Measurements from ENCODE around the gene CD200R1L. TPM values are rescaled to one million over a fixed set of nuclear protein-coding genes. Genes with fewer than 3 reads are reported as not detected.

CD200R1L gene
- total RNA-seq, 1 experiment from 2014 or later = not detected

- Histone ChIP-seq H4K91ac (ENCODE audit: insufficient read length, low read depth, low read length) (no peak overlapping the region), H2BK12ac (ENCODE audit: insufficient read length, low read depth, low read length) (no peak overlapping the region), H3K14ac (ENCODE audit: insufficient read depth, low read length) (no peak overlapping the region), H3K18ac (ENCODE audit: insufficient read length, low read depth, low read length) (no peak overlapping the region), H3K9me3 (ENCODE audit: control insufficient read depth, low read depth, low read length) (no peaks in the 10 kb centered on the region), H3K27ac (ENCODE audit: insufficient read length, low read depth, low read length) (no peak overlapping the region), H3T11ph (ENCODE audit: low read length) (no peak overlapping the region), H4K20me1 (ENCODE audit: control insufficient read depth, insufficient read depth, insufficient read length) (no peaks in the 10 kb centered on the region), H3K23ac (ENCODE audit: insufficient read length, low read depth, low read length) (no peak overlapping the region), H3K4me2 (ENCODE audit: insufficient read depth, insufficient read length, low read length) (no peak overlapping the region), H3K4me1 (ENCODE audit: insufficient read depth, low read length) (no peaks in the 10 kb centered on the region), H2AK5ac (ENCODE audit: insufficient read length, low read length) (no peak overlapping the region), H2AFZ (ENCODE audit: low read length) (no peak overlapping the region), H3K23me2 (ENCODE audit: insufficient read length, low read depth, low read length, poor library complexity, severe bottlenecking) (no peaks in the 10 kb centered on the region), H3K9ac (ENCODE audit: extremely low read depth, insufficient read length, low read length) (no peak overlapping the region), H2BK20ac (ENCODE audit: low read depth, low read length, poor library complexity, severe bottlenecking) (no peak overlapping the region), H4K8ac (replicated peaks; ENCODE audit: insufficient read length, low read depth, low read length) (no peak overlapping the region), H3K56ac (ENCODE audit: insufficient read length, low read depth, low read length) (no peak overlapping the region), H2BK5ac (ENCODE audit: insufficient read length, low read length) (no peak overlapping the region), H3K79me1 (ENCODE audit: insufficient read depth, low read depth, low read length, poor library complexity, severe bottlenecking) (no peaks in the 10 kb centered on the region), H2BK120ac (ENCODE audit: low read depth, low read length, poor library complexity, severe bottlenecking) (no peak overlapping the region), H3K79me2 (ENCODE audit: insufficient read depth, low read length) (no peaks in the 10 kb centered on the region), H3K4ac (ENCODE audit: low read depth, low read length) (no peak overlapping the region), H3K27me3 (ENCODE audit: insufficient read depth, low read length) (no peaks in the 10 kb centered on the region), H2BK15ac (ENCODE audit: low read depth, low read length) (no peak overlapping the region), H4K5ac (ENCODE audit: insufficient read length, low read depth, low read length) (no peak overlapping the region)
- TF ChIP-seq, protein P1, sequence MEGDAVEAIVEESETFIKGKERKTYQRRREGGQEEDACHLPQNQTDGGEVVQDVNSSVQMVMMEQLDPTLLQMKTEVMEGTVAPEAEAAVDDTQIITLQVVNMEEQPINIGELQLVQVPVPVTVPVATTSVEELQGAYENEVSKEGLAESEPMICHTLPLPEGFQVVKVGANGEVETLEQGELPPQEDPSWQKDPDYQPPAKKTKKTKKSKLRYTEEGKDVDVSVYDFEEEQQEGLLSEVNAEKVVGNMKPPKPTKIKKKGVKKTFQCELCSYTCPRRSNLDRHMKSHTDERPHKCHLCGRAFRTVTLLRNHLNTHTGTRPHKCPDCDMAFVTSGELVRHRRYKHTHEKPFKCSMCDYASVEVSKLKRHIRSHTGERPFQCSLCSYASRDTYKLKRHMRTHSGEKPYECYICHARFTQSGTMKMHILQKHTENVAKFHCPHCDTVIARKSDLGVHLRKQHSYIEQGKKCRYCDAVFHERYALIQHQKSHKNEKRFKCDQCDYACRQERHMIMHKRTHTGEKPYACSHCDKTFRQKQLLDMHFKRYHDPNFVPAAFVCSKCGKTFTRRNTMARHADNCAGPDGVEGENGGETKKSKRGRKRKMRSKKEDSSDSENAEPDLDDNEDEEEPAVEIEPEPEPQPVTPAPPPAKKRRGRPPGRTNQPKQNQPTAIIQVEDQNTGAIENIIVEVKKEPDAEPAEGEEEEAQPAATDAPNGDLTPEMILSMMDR (conservative IDR thresholded peaks at IDR 0.05) = no peak
- Mint-ChIP-seq H3K4me3 (no peak overlapping the region), H3K9me3 (0 out of 5 replicates have a peak, but pooled peaks cover 0 to 3% of the 10 kb centered on the region in 2 experiments), H3K27ac (no peak overlapping the region), H3K36me3 (ENCODE audit: insufficient read depth in 1 of 3, low read depth in 3 of 3) (no peaks in the 10 kb centered on the region; a peak in 1 of 7 replicates), H3K27me3 (ENCODE audit: low read depth) (no peaks in the 10 kb centered on the region), H3K4me1 (peaks cover 0 to 3% of the 10 kb centered on the region in 2 experiments; a peak in 1 of 4 replicates)
- DNase-seq = no peak
Measured at GRCh38 chr3:112799946-112800345, 46.7 kb downstream of the CD200R1L start.
